HEK293 (cell line): ENCODE results near the gene S100A4.
A peak's percentile ranks its signal among the peaks of the same experiment; 100 is the strongest.

ENCODE experiments used
- CTCF ChIA-PET: fragments of 350-600 bp; formaldehyde crosslinking; extraction: SDS; loops from one replicate; lab custom pipeline; 2021; ENCODE audit warnings: antibody characterized with exemption; lab: Yijun Ruan, JAX
- POLR2A ChIA-PET: fragments of 300-600 bp; formaldehyde crosslinking; extraction: SDS; loops from one replicate; lab custom pipeline; 2020; ENCODE audit warnings: antibody characterized with exemption, inconsistent platforms; lab: Yijun Ruan, JAX
- H3K27ac ChIP-seq: fragments of 200-500 bp; sonication (Bioruptor generic); 2 replicates; pipeline ENCODE4 v1.5.1; 2014; ENCODE audit warnings: low read depth, low read length, control low read depth, inconsistent platforms; ENCODE audit errors: extremely low read depth
- H3K36me3 ChIP-seq, 2 experiments: fragments of 200-500 bp in 1 of 2; sonication (Bioruptor generic) in 1 of 2; 1 replicate in 1 of 2; 2 replicates in 1 of 2; pipeline ENCODE4 v1.5.1; 2014 to 2017; ENCODE audit warnings: inconsistent platforms in 2 of 2, low read length in 2 of 2; ENCODE audit not compliant: control insufficient read depth in 2 of 2, insufficient read depth in 1 of 2
- H3K4me1 ChIP-seq: fragments of 200-500 bp; sonication (Bioruptor generic); 2 replicates; pipeline ENCODE4 v1.5.1; 2014; ENCODE audit warnings: mild to moderate bottlenecking, low read length, inconsistent platforms; ENCODE audit not compliant: control insufficient read depth, insufficient read depth
- H3K4me3 ChIP-seq: 2 replicates; pipeline ENCODE4 v1.5.1; 2011; ENCODE audit warnings: low read depth, mild to moderate bottlenecking, control low read depth, low read length, moderate library complexity
- H3K9me3 ChIP-seq: fragments of 200-500 bp; sonication (Bioruptor generic); 2 replicates; pipeline ENCODE4 v1.5.1; 2014; ENCODE audit warnings: low read depth, low read length, inconsistent platforms; ENCODE audit not compliant: control insufficient read depth, insufficient read depth
- AEBP2 ChIP-seq: fragments of 450-650 bp; formaldehyde crosslinking; IDR thresholded peaks from 2 replicates; pipeline ENCODE4 v1.5.1; 2016; ENCODE audit warnings: missing biosample characterization, missing genetic modification characterization, borderline replicate concordance
- GLIS1 ChIP-seq: fragments of 450-650 bp; formaldehyde crosslinking; IDR thresholded peaks from 2 replicates; pipeline ENCODE4 v1.5.1; 2016; ENCODE audit warnings: missing biosample characterization, missing genetic modification characterization
- IKZF3 ChIP-seq: fragments of 450-650 bp; IDR thresholded peaks from 2 replicates; pipeline ENCODE4 v1.5.0; 2018; ENCODE audit warnings: missing biosample characterization, mild to moderate bottlenecking, missing genetic modification characterization, moderate library complexity
- RBAK ChIP-seq: fragments of 450-650 bp; formaldehyde crosslinking; IDR thresholded peaks from 2 replicates; pipeline ENCODE4 v1.5.1; 2016; ENCODE audit warnings: missing biosample characterization, missing genetic modification characterization
- SETDB1 ChIP-seq: IDR thresholded peaks from one replicate; pipeline ENCODE4 v1.6.1; 2017; ENCODE audit warnings: mild to moderate bottlenecking, low read length, moderate library complexity, mixed read lengths; ENCODE audit not compliant: insufficient read length
- SP3 ChIP-seq: fragments of 450-650 bp; formaldehyde crosslinking; IDR thresholded peaks from 2 replicates; pipeline ENCODE4 v1.5.1; 2016; ENCODE audit warnings: missing biosample characterization, missing genetic modification characterization
- ZBTB1 ChIP-seq: fragments of 450-650 bp; formaldehyde crosslinking; IDR thresholded peaks from 2 replicates; pipeline ENCODE4 v1.5.1; 2016; ENCODE audit warnings: missing biosample characterization, missing genetic modification characterization
- ZBTB48 ChIP-seq: fragments of 450-650 bp; formaldehyde crosslinking; IDR thresholded peaks from 2 replicates; pipeline ENCODE4 v1.5.1; 2016; ENCODE audit warnings: missing biosample characterization, missing genetic modification characterization
- ZNF157 ChIP-seq: fragments of 450-650 bp; formaldehyde crosslinking; IDR thresholded peaks from 2 replicates; pipeline ENCODE4 v1.5.1; 2016; ENCODE audit warnings: missing biosample characterization, missing genetic modification characterization
- ZNF174 ChIP-seq: fragments of 450-650 bp; formaldehyde crosslinking; IDR thresholded peaks from 2 replicates; pipeline ENCODE4 v1.5.0; 2017; ENCODE audit warnings: missing biosample characterization, mild to moderate bottlenecking, missing genetic modification characterization
- ZNF19 ChIP-seq: fragments of 450-650 bp; formaldehyde crosslinking; IDR thresholded peaks from 2 replicates; pipeline ENCODE4; 2016; ENCODE audit warnings: missing biosample characterization, missing genetic modification characterization, low read depth
- ZNF2 ChIP-seq: fragments of 450-650 bp; formaldehyde crosslinking; IDR thresholded peaks from 2 replicates; pipeline ENCODE4 v1.5.1; 2016; ENCODE audit warnings: missing biosample characterization, missing genetic modification characterization
- ZNF211 ChIP-seq: fragments of 450-650 bp; formaldehyde crosslinking; IDR thresholded peaks from 2 replicates; pipeline ENCODE4 v1.5.1; 2016; ENCODE audit warnings: low read depth, missing biosample characterization, missing genetic modification characterization
- ZNF214 ChIP-seq: fragments of 450-650 bp; formaldehyde crosslinking; IDR thresholded peaks from 2 replicates; pipeline ENCODE4 v1.5.1; 2017; ENCODE audit warnings: missing biosample characterization, mild to moderate bottlenecking, missing genetic modification characterization, borderline replicate concordance
- ZNF24 ChIP-seq: fragments of 450-650 bp; formaldehyde crosslinking; IDR thresholded peaks from 2 replicates; pipeline ENCODE4 v1.5.1; 2016; ENCODE audit warnings: missing biosample characterization, missing genetic modification characterization
- ZNF248 ChIP-seq: fragments of 450-650 bp; formaldehyde crosslinking; IDR thresholded peaks from 2 replicates; pipeline ENCODE4 v1.5.1; 2017; ENCODE audit warnings: missing biosample characterization, missing genetic modification characterization
- ZNF280D ChIP-seq: fragments of 450-650 bp; formaldehyde crosslinking; IDR thresholded peaks from 2 replicates; pipeline ENCODE4 v1.5.1; 2016; ENCODE audit warnings: missing biosample characterization, missing genetic modification characterization
- ZNF302 ChIP-seq: fragments of 450-650 bp; formaldehyde crosslinking; IDR thresholded peaks from 2 replicates; pipeline ENCODE4 v1.5.1; 2016; ENCODE audit warnings: missing biosample characterization, missing genetic modification characterization, low read depth
- ZNF324 ChIP-seq: fragments of 450-650 bp; formaldehyde crosslinking; IDR thresholded peaks from 2 replicates; pipeline ENCODE4 v1.5.1; 2016; ENCODE audit warnings: missing biosample characterization, missing genetic modification characterization
- ZNF354C ChIP-seq: fragments of 450-650 bp; formaldehyde crosslinking; IDR thresholded peaks from 2 replicates; pipeline ENCODE4 v1.5.1; 2016; ENCODE audit warnings: missing biosample characterization, missing genetic modification characterization, low read depth, borderline replicate concordance
- ZNF529 ChIP-seq: fragments of 450-650 bp; formaldehyde crosslinking; IDR thresholded peaks from 2 replicates; pipeline ENCODE4 v1.5.1; 2017; ENCODE audit warnings: missing genetic modification characterization, missing biosample characterization; ENCODE audit not compliant: insufficient replicate concordance
- ZNF530 ChIP-seq: fragments of 450-650 bp; formaldehyde crosslinking; IDR thresholded peaks from 2 replicates; pipeline ENCODE4 v1.5.1; 2016; ENCODE audit warnings: low read depth, missing biosample characterization, missing genetic modification characterization
- ZNF548 ChIP-seq: fragments of 450-650 bp; formaldehyde crosslinking; IDR thresholded peaks from 2 replicates; pipeline ENCODE4 v1.5.1; 2016; ENCODE audit warnings: missing biosample characterization, missing genetic modification characterization
- ZNF624 ChIP-seq: fragments of 450-650 bp; formaldehyde crosslinking; IDR thresholded peaks from 2 replicates; pipeline ENCODE4 v1.5.1; 2017; ENCODE audit warnings: missing biosample characterization, missing genetic modification characterization
- ZNF626 ChIP-seq: fragments of 450-650 bp; sonication (Bioruptor Pico); formaldehyde crosslinking; IDR thresholded peaks from 2 replicates; pipeline ENCODE4 v1.5.1; 2018; ENCODE audit warnings: missing biosample characterization, missing genetic modification characterization, inconsistent platforms
- ZNF654 ChIP-seq: fragments of 450-650 bp; formaldehyde crosslinking; IDR thresholded peaks from 2 replicates; pipeline ENCODE4 v1.5.1; 2016; ENCODE audit warnings: low read depth, missing biosample characterization, missing genetic modification characterization
- ZNF660 ChIP-seq: fragments of 450-650 bp; IDR thresholded peaks from 2 replicates; pipeline ENCODE4 v1.5.1; 2018; ENCODE audit warnings: missing biosample characterization, mild to moderate bottlenecking, missing genetic modification characterization
- ZNF670 ChIP-seq: fragments of 450-650 bp; formaldehyde crosslinking; IDR thresholded peaks from 2 replicates; pipeline ENCODE4 v1.5.1; 2016; ENCODE audit warnings: missing biosample characterization, missing genetic modification characterization, low read depth
- ZNF701 ChIP-seq: fragments of 450-650 bp; formaldehyde crosslinking; IDR thresholded peaks from 2 replicates; pipeline ENCODE4 v1.5.1; 2016; ENCODE audit warnings: missing biosample characterization, missing genetic modification characterization
- ZSCAN23 ChIP-seq: fragments of 450-650 bp; formaldehyde crosslinking; IDR thresholded peaks from 2 replicates; pipeline ENCODE4 v1.5.1; 2016; ENCODE audit warnings: missing biosample characterization, missing genetic modification characterization
- ZSCAN30 ChIP-seq: fragments of 450-650 bp; IDR thresholded peaks from 2 replicates; pipeline ENCODE4 v1.5.1; 2018; ENCODE audit warnings: missing biosample characterization, mild to moderate bottlenecking, missing genetic modification characterization, moderate library complexity

The S100A4 gene

GRCh38 chr1:153532769-153533599 is 12.6 kb downstream of the S100A4 start:
- H3K27ac ChIP-seq: no peak overlapping the region
- POLR2A ChIA-PET: interaction anchor here (1.1 to 2.4 kb wide), 3 partner anchors 33 to 101 kb away, joined by 5 to 7 read pairs (median 6); partner anchors contain the start of genes CHTOP, S100A13 and S100A2
- no peaks in the 10 kb centered on the region for H3K4me1 ChIP-seq
- TF ChIP-seq RBAK (tag by site-specific recombination): no peak
- TF ChIP-seq ZNF214 (tag by site-specific recombination): no peak
- no peak for TF ChIP-seq ZNF548
- TF ChIP-seq ZSCAN23 (tag by site-specific recombination): no peak
- TF ChIP-seq SETDB1: no peak
- TF ChIP-seq ZNF354C (tag by site-specific recombination): no peak
- no peak for TF ChIP-seq ZNF670 (tag by site-specific recombination)
- TF ChIP-seq IKZF3: peak; percentile 35
- TF ChIP-seq ZNF324 (tag by site-specific recombination): no peak
- TF ChIP-seq ZNF248: no peak
- no peak for TF ChIP-seq ZSCAN30 (tag by site-specific recombination)
- no peak for TF ChIP-seq ZNF701 (tag by site-specific recombination)
- TF ChIP-seq ZBTB48: peak; percentile 61; the same call in 1 of the 2 replicates
- TF ChIP-seq ZNF654 (tag by site-specific recombination): peak; percentile 38
- no peak for TF ChIP-seq ZNF157 (tag by site-specific recombination)
- TF ChIP-seq ZNF19 (tag by site-specific recombination): no peak
- TF ChIP-seq GLIS1: no peak
- TF ChIP-seq ZNF211 (tag by site-specific recombination): no peak
- no peak for TF ChIP-seq ZNF530 (tag by site-specific recombination)
- no peak for TF ChIP-seq ZBTB1 (tag by site-specific recombination)
- no peak for TF ChIP-seq AEBP2 (tag by site-specific recombination)
- no peak for TF ChIP-seq SP3 (tag by site-specific recombination)
- no peak for TF ChIP-seq ZNF2
- TF ChIP-seq ZNF529 (tag by site-specific recombination): no peak
- TF ChIP-seq ZNF280D (tag by site-specific recombination): no peak
- TF ChIP-seq ZNF624 (tag by site-specific recombination): no peak
- no peak for TF ChIP-seq ZNF24 (tag by site-specific recombination)
- TF ChIP-seq ZNF626: no peak
- no peak for TF ChIP-seq ZNF660 (tag by site-specific recombination)
- TF ChIP-seq ZNF174 (tag by site-specific recombination): no peak
- TF ChIP-seq ZNF302 (tag by site-specific recombination): no peak

More at GRCh38 chr1:153532769-153533599, 12.6 kb downstream of the S100A4 start:
- Histone ChIP-seq H3K9me3 (no peaks in the 10 kb centered on the region), H3K4me3 (no peak overlapping the region), H3K36me3 (no peaks in the 10 kb centered on the region)
- CTCF ChIA-PET: interaction anchor here (0.5 to 4.3 kb wide), 21 partner anchors 8 to 1074 kb away, joined by 3 to 55 read pairs (median 4); partner anchors contain the start of genes RAB13, S100A1, S100A13 and S100A3
